ENCODE data around the gene ZNF343.

DNA sequence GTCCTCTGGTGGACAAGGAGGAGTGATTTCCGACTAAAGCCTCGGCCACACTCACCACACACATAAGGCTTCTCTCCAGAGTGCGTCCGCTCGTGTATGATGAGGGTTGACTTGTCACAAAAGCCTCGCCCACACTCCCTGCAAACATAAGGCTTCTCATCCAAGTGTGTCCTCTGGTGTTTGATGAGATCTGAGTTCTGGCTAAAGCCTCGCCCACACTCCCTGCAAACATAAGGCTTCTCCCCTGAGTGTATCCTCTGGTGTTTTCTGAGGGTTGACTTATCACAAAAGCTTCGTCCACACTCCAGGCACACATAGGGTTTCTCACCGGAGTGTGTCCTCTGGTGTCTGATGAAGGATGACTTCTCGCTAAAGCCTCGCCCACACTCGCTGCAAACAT, 25.2 kb downstream of the ZNF343 start:
- TF ChIP-seq, protein P1, sequence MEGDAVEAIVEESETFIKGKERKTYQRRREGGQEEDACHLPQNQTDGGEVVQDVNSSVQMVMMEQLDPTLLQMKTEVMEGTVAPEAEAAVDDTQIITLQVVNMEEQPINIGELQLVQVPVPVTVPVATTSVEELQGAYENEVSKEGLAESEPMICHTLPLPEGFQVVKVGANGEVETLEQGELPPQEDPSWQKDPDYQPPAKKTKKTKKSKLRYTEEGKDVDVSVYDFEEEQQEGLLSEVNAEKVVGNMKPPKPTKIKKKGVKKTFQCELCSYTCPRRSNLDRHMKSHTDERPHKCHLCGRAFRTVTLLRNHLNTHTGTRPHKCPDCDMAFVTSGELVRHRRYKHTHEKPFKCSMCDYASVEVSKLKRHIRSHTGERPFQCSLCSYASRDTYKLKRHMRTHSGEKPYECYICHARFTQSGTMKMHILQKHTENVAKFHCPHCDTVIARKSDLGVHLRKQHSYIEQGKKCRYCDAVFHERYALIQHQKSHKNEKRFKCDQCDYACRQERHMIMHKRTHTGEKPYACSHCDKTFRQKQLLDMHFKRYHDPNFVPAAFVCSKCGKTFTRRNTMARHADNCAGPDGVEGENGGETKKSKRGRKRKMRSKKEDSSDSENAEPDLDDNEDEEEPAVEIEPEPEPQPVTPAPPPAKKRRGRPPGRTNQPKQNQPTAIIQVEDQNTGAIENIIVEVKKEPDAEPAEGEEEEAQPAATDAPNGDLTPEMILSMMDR (IDR thresholded peaks at IDR 0.05 in 8 of 11, conservative IDR thresholded peaks at IDR 0.05 in 3 of 11): no peak
- no peak for TF ChIP-seq POLR2AphosphoS5 (IDR thresholded peaks at IDR 0.05)
- TF ChIP-seq POLR2A (IDR thresholded peaks at IDR 0.05): no peak

Measured in spleen (tissue), 7 donors.